ENCODE measurements around the gene RGR. TPM values are rescaled to one million over a fixed set of nuclear protein-coding genes. Genes with fewer than 3 reads are reported as not detected.

Gene RGR
- total and polyA plus RNA-seq, 2 experiments from 2014 or later: not detected

DNA sequence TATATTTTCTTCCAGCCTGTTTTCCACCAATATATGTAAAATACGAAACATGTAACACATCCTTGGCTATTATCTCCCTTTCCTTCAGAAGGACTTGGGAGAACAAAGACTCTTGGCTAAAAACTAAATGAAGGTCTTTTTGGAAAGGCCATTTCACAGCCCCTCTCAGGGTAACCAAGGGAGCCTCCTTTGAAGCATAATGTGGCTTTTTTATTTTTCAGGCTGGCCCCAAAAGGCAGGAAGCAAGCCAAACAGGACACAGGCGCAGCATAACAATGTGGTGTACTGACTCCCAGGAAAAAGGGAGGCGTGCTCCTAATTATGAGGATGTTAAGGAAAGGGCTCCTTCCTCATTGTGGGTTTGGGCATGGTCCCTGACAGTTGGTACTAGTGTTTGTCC lies 53.2 kb downstream of the RGR start (continued):
- TF ChIP-seq ZNF462 (CRISPR knock-in tag; IDR thresholded peaks at IDR 0.05) (no peak), STAT1 (IDR thresholded peaks at IDR 0.05; ENCODE audit: unreplicated experiment) (no peak), CTCF (conservative IDR thresholded peaks at IDR 0.05; ENCODE audit: low read depth in 2 of 2) (no peak), ZNF331 (CRISPR knock-in tag; IDR thresholded peaks at IDR 0.05; ENCODE audit: low read depth) (no peak)

DNA sequence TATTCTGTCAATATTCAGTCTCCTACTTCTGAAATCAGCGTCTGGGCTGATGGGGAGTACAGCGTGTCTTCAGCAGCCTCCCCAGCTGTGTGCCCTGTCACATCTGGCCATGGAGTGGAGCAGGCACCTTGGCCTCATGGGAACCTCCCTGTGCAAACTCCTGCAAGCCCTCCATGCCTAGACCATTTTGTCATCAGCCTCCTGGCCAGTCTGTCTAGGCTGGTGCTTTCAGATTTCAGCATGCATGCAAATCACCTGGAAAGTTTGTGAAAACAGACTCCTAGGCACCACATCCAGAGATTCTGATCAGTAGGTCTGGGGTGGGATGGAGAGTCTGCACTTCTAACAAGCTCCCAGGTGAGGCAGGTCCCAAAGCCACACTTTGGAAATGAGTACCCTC lies 57.4 kb downstream of the RGR start:
- Mint-ChIP-seq H3K36me3 (ENCODE audit: low read depth) (no peaks in the 10 kb centered on the region; the same call in 2 of the 3 replicates), H3K27ac (no peak overlapping the region)
- no peak for TF ChIP-seq ZNF331 (CRISPR knock-in tag; IDR thresholded peaks at IDR 0.05; ENCODE audit: low read depth)
- TF ChIP-seq EZH2 (IDR thresholded peaks at IDR 0.05; ENCODE audit: low read depth, unreplicated experiment): no peak
- TF ChIP-seq JUNB (IDR thresholded peaks at IDR 0.05; ENCODE audit: unreplicated experiment): no peak
- no peak for TF ChIP-seq CTCF (conservative IDR thresholded peaks at IDR 0.05; ENCODE audit: low read depth in 2 of 2)

More for the DNA sequence above, 57.4 kb downstream of the RGR start:
- Histone ChIP-seq H3K27ac (ENCODE audit: low read depth) (no peak overlapping the region), H3K36me3 (ENCODE audit: insufficient read depth) (no peaks in the 10 kb centered on the region), H4K20me1 (replicated peaks; ENCODE audit: insufficient read depth) (no peaks in the 10 kb centered on the region), H3K4me3 (no peak overlapping the region), H3K4me1 (ENCODE audit: insufficient read depth) (peaks cover 18% of the 10 kb centered on the region), H3F3A (replicated peaks; ENCODE audit: low read depth) (0 out of 2 replicates have a peak, but pooled peaks cover 3% of the 10 kb centered on the region), H3K9me2 (ENCODE audit: insufficient read depth) (no peaks in the 10 kb centered on the region), H2AFZ (peak overlapping the region; percentile 83), H3K4me2 (0 out of 2 replicates have a peak overlapping the region, but pooled peaks have one; percentile 38), H3K79me2 (replicated peaks; ENCODE audit: insufficient read depth) (no peaks in the 10 kb centered on the region), H3K27me3 (ENCODE audit: insufficient read depth) (no peaks in the 10 kb centered on the region)
- no peak for ATAC-seq
- Mint-ChIP-seq H3K27me3 (ENCODE audit: insufficient read depth, low read depth, poor library complexity) (peaks cover 1% of the 10 kb centered on the region), H3K4me1 (peaks cover 10% of the 10 kb centered on the region), H3K9me3 (no peaks in the 10 kb centered on the region), H3K4me3 (no peak overlapping the region)
- DNase-seq (ENCODE audit: low spot score): no peak
